Vagina (tissue), 2 donors: Measurements from ENCODE around the gene CMSS1.

Source experiments
- POLR2A ChIP-seq, 2 donors: fragments of 450-650 bp; IDR thresholded peaks; one replicate each; pipeline ENCODE4 v1.6.1; 2017; ENCODE audit warnings: antibody characterized with exemption in 2 of 2, mild to moderate bottlenecking in 2 of 2, moderate library complexity in 2 of 2
- TF ChIP-seq, protein P1 (sequence below), 3 experiments: fragments of 450-650 bp in 2 of 3; fragments of 200-600 bp in 1 of 3; sonication (generic) in 1 of 3; IDR thresholded peaks; one replicate each; pipeline ENCODE4 v1.5.1; 2017 to 2019; ENCODE audit warnings: antibody characterized with exemption in 3 of 3, mild to moderate bottlenecking in 2 of 3, moderate library complexity in 2 of 3

DNA sequence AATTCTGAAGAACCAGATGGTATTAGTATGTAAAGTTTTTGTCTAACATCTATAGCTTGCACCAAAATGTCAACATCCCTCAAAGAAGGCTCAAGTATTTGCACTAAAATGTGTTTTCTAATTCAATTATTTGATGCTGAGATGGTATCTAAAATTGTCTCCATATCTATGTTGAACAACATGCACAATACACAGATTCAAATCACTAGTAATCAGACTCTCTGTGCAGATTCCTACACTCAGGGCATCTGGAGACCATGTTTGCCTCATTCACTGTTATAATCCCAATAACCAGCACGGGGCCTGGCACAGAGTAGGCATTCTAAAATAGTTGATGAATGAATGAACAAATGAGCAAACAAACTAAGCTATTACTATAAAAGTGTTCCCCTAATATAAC lies 294.1 kb downstream of the CMSS1 start:
- TF ChIP-seq, protein P1, sequence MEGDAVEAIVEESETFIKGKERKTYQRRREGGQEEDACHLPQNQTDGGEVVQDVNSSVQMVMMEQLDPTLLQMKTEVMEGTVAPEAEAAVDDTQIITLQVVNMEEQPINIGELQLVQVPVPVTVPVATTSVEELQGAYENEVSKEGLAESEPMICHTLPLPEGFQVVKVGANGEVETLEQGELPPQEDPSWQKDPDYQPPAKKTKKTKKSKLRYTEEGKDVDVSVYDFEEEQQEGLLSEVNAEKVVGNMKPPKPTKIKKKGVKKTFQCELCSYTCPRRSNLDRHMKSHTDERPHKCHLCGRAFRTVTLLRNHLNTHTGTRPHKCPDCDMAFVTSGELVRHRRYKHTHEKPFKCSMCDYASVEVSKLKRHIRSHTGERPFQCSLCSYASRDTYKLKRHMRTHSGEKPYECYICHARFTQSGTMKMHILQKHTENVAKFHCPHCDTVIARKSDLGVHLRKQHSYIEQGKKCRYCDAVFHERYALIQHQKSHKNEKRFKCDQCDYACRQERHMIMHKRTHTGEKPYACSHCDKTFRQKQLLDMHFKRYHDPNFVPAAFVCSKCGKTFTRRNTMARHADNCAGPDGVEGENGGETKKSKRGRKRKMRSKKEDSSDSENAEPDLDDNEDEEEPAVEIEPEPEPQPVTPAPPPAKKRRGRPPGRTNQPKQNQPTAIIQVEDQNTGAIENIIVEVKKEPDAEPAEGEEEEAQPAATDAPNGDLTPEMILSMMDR (IDR thresholded peaks at IDR 0.05): no peak
- no peak for TF ChIP-seq POLR2A (IDR thresholded peaks at IDR 0.05)
